Measurements from ENCODE around the gene FLCN.

- TF ChIP-seq CTCF (IDR thresholded peaks at IDR 0.05; ENCODE audit: borderline replicate concordance, extremely low read depth, low read length, poor library complexity, severe bottlenecking) (no peak), EZH2 (IDR thresholded peaks at IDR 0.05; ENCODE audit: borderline replicate concordance, low read depth, low read length, severe bottlenecking) (no peak)
These were observed 47.4 kb downstream of the FLCN start for GRCh38 chr17:17189559-17189958.

All from DND-41 (cell line).